Measurements from ENCODE around the gene TRAF5.
"Not testable (repeated sequence)": the region's sequence is repeated elsewhere in the genome, so short reads cannot be mapped to it uniquely, and the experiment has no call there.

Gene TRAF5

DNA sequence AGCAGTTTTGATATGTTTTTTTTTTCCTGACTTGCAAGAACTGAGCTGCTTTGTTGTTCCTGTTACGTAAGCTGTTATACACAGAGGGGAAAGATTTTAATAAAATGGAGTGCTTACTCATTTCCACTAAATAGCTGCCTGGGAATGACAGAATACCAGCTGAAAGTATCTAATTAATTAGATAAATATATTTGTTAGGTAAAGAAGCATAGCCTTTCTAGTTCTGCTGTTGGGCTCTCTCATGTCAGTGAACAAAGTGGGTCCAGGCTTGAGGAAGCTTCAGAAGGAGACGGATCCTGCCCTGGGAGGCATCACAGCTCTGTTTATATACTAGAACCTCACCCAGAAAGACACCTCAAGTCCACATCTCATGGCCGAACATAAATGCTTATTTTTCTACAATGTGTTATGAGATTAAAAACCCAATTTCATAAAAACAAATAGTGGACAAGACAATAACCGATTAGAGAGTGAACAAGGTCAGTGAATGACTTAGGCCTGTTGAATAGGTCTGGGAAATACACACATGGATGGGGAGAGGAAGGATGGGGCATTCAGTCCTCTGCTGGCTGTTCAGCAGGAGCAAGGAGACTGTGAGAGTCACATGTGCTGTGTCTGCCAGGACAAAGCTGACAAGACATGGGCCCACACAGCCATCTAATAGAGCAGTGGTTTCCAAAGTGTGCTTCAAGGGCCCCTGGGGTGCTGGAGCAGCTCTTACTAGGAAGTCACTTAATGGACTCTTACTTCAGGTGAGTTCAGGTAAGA, 20.6 kb downstream of the TRAF5 start:
- no peak for DNase-seq (ENCODE audit: low read depth, low spot score)

DNA sequence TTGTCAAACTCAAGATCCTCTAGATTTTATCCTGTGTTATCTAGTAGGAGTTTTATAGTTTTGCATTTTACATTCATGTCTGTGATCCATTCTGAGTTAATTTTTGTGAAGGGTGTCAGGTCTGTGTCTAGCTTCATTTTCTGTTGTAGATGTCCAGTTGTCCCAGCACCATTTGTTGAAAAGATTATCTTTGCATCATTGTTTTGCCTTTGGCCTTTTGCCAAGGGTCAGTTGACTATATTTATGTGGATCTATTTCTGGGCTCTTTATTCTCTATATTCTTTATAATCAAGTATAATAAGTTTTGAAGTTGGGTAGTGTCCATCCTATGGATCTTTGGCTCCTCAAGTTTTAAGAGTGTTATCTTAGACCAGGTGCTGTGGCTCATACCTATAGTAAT, 21.9 kb downstream of the TRAF5 start:
- no peak for DNase-seq (ENCODE audit: low read depth, low spot score)

DNA sequence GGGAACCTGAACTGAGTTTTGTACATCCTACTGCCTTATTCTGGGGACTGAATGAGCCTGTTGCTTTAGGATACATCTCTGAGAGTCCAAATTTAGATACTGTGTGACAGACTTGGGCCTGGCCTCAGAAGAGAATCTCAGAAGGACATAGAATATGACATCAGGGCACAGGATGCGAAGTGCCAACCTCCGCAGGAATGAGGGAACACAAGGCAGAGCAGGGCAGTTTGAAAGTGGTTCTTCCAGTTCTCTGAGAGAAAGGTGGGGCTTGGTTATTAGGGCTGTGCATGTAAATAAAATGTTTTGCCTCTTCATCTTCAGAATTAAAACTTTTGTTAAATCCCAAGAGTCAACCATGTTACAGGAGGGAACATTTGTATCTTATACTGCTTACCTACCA, 23.1 kb downstream of the TRAF5 start:
- no peak for DNase-seq (ENCODE audit: low read depth, low spot score)

DNA sequence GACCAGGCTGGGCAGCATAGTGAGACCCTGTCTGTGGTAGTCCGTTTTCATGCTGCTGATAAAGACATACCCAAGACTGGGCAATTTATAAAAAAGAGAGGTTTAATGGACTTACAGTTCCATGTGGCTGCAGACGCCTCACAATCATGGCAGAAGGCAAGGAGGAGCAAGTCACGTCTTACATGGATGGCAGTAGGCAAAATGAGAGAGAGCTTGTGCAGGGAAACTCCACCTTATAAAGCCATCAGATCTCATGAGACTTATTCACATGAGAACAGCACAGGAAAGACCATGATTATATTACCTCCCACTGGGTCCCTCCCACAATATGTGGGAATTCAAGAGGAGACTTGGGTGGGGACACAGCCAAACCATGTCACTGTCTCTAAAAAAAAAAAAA, 25.4 kb downstream of the TRAF5 start:
- not testable (repeated sequence) for DNase-seq (ENCODE audit: low read depth, low spot score)

DNA sequence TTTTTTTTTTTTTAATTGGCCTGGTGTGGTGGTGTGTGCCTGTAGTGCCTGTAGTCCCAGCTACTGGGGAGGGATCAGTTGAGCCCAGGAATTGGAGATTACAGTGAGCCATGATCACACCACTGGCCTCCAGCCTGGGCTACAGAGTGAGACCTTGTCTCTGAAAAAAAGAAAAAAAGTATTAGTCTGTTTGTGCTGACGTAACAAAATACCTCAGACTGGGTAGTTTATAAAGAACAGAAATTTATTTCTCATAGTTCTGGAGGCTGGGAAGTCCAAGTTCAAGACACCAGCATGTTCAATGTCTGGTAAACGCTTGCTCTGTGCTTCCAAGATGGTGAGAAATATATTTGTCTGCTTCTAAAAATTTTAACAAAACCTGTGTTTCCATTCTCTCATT, 25.8 kb downstream of the TRAF5 start:
- no peak for DNase-seq (ENCODE audit: low read depth, low spot score)

DNA sequence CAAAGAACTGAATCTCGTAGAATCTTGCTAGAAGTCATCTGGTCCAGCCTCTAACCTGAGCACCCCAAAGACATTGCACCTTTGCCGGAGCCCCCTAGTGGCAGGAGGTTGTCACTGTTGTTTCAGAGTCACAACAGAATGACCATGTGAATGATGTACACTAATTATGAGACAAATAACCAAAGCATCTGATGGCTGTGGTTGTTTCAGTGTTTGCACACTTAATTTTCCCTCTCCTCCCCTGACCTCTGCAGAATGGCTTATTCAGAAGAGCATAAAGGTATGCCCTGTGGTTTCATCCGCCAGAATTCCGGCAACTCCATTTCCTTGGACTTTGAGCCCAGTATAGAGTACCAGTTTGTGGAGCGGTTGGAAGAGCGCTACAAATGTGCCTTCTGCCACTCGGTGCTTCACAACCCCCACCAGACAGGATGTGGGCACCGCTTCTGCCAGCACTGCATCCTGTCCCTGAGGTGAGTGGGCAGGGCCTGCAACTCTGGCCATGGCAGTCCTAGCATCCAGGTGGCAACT, 26.4 kb downstream of the TRAF5 start:
- peak; percentile 53 for DNase-seq (ENCODE audit: low read depth, low spot score)

DNA sequence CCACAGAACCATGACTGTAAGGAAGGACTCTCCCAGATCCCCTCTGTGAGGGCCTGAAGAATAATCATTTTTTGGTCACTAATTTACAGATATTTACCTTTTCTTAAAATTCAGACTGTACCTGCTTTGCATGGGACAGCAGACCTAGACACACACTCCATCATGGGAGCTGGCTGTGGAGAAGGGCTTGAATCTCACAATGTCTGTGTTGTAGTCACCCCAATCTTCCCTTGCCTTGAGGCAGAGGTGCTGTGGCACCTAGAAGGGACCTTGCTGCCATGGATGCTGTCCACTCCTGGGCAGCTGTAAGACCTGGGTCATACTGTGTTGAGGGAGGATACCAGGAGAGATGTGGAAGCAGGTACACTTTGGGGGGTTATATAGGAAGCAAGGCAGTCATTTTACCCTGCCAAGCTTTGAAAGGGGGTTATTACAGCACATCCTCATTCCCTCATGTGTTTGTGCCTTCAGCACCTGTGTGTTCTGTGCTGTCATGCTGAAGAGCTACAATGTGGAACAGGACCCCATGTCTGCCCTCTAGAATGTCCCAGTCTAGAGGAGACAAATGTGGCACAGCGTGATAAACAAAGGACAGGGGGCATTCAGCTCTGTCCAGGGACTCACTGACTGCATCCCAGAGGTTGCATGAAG, 27.1 kb downstream of the TRAF5 start:
- DNase-seq (ENCODE audit: low read depth, low spot score), result no peak

DNA sequence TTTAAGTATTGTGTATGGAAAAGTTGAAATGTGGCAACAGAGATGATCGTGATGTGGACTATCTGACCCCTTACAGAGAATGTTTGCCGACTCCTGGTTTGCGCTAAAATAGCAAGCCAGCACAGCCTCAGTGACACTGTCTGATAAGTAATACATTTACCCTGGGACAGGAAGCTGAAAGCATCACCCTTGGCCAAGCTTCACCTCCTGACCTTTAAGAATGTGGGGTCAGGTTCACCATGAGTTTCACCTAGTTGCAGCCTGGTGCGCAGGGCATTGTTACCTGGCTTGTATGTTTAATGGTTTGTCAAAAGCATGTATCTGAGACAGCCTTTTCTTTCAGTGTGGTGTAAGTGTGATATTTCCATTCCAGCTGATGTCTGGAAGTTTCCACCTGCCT, 29.2 kb downstream of the TRAF5 start:
- DNase-seq (ENCODE audit: low read depth, low spot score), result no peak

DNA sequence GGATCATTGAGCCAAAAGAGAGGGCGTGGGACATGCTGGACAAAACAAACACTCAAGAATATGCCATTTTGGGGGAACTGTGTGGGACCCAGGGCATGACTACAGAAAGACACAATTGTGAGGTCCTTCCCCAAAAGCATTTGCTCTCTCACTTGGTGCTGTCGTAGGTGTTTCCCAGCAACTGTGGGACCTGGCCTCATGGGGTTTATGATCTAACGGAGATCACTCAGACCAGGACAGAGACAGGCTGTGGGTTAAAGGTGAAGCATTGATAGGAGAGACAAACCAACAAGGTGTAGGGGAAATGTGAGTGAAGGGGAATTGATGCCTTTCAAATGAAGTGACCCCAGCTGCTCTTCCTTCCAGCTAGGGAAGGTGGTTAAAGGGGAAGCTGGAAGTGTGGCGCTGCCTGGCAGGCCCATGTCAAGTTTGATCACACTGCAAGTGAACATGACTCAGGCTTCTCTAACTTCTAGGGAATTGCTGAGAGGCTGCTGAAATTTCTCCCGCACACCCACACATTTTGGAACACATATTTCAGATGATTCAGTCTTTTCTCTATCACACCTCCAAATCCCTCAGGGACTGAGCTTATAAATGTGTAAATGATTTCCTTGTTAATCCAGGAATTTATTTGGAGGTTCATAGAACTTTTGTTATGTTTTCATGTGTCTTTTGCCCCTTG, 30.2 kb downstream of the TRAF5 start:
- DNase-seq (ENCODE audit: low read depth, low spot score), result no peak

DNA sequence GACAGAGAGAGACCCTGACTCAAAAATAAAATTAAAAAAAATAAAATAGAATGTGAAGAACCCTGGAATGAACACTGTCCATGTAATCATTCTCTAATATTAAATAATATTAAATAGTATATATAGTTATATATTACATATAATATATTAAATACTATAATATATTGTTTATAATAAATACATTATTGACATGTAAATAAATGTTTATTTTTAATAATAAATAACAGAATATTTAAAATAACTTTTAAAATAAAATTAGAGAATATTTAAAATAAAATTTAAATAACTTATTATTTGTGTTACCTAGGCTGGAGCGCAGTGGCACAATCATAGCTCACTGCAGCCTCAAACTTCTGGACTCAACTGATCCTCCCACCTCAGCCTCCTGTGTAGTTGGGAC, 32.1 kb downstream of the TRAF5 start:
- no peak for DNase-seq (ENCODE audit: low read depth, low spot score)

DNA sequence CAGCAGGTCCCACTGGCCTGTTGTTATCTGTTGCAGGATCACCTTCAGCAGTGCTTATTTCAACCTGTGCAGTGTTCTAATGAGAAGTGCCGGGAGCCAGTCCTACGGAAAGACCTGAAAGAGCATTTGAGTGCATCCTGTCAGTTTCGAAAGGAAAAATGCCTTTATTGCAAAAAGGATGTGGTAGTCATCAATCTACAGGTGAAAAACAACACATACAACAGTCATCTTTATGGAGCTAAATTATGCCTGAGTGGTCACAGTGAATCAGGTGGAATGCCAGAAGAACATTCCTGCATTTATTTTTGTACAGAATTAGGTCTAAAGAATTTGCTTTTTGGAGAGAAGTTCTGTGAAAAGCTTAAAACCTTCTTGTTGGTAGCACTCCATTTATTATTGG, 33.2 kb downstream of the TRAF5 start:
- DNase-seq (ENCODE audit: low read depth, low spot score), result no peak

DNA sequence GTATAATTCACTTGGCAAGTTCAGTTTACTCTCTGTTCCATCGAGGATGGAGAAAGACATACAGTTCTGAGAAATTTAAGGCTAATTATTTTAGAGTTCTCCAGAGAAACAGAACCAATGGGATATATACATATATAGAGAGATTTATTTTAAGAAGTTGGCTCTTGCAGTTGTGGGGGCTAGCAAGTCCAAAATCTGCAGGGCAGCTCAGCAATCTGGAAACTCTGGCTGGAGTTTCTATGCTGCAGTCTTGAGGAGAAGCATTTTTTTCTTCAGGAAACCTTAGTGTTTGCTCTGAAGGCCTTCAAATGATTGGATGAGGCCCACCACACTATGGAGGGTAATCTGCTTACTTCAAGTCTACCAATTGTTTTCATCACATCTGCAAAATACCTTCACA, 34.6 kb downstream of the TRAF5 start:
- DNase-seq (ENCODE audit: low read depth, low spot score), result no peak

DNA sequence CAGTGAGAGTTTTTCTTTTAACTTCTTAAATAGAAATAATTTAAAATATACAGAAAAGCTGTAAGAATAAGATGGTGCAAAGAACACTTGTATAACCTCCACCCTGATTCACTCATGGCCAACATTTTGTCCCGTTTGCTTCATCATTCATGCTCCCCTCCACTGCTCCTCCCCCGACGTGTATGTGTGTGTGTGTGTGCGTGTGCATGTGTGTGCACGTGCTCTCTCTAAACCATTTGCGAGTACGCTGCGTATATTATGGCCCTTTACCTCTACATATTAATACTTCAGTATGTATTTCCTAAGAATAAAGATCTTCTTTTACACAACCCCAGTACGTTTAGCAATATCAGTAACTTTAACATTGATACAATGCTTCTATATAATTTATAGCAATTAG, 43.0 kb downstream of the TRAF5 start:
- DNase-seq (ENCODE audit: low read depth, low spot score), result no peak

DNA sequence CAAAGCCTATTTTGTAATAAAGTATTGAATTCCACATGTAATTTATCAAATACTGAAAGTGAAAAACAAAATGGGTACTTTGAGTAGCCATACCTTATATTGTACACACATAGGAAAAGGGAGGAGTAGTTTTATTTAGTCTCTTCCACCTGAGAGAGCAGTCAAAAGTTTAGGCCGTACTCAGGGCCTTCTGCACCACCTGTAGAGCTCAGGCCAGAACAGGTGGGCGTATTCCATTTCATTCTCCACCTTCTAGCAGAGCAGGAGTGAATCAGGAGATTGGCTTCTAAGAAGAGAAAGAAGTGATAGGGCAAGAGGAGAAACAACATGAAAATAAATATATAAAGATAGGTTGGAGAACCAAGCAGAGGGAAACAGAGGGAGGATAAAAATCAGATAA, 44.0 kb downstream of the TRAF5 start:
- DNase-seq (ENCODE audit: low read depth, low spot score), result no peak

DNA sequence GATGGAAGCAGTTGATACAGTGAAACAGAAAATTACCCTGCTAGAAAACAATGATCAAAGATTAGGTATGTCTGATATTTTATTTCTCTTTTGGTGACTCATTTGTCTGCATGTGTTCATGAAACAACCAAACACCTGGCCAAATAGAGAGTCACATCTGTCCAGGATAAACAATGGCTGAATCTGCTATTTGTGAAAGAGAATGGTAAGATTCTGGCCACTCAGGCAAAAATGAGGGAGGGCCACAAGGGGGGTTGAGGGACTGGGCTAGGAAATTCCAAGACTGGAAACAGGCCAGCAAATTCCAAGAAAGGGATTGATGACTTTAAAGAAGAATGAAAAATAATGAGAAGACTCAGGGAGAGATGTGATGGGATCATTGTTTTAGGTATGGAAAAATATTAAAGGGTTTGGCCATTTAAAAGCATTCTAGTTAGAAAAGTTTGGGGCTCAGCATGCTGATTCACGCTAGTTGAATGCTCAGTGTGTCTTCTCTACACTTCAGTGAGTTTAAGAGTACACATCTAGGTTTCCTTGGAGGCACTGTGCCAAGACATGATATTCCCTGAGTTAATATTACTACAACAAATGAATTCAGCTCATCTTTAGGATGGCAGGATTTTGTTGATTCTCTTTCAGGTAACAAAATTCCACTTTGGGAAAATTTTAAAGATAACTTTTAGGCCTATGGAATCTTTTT, 44.9 kb downstream of the TRAF5 start:
- no peak for DNase-seq (ENCODE audit: low read depth, low spot score)

DNA sequence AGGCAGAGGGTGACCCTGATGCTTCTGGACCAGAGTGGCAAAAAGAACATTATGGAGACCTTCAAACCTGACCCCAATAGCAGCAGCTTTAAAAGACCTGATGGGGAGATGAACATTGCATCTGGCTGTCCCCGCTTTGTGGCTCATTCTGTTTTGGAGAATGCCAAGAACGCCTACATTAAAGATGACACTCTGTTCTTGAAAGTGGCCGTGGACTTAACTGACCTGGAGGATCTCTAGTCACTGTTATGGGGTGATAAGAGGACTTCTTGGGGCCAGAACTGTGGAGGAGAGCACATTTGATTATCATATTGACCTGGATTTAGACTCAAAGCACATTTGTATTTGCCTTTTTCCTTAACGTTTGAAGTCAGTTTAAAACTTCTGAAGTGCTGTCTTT, 45.8 kb downstream of the TRAF5 start:
- no peak for DNase-seq (ENCODE audit: low read depth, low spot score)

DNA sequence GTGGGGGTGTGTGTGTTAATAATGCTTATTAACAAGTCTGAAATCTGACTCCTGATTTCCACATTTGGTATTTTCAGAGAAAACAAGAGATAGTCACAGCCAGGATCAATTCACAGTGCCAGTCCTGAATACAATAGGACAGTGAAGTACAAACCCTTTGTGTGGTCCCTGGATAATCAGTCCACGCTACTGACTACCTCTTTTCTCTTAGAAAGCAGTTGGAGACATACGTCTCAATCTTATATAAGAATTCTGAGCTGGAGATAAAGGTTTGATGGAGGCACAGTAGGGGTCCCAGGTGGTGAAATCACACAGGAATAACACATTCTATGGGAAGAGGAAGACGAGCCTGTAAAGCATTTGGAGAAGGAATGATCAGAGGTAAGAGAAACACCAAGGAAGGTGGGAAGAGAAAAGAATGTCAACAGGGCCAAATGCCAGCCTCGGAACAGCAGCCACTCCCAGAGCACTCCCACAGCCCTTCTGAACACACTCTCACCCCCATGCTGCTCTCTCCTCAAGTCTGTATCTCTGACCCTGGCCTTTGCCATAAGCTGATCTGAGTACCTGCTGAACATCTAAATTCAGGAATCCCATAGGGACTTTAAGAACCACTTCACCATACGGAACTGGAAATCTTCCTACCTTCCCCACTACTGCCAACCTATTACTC, 48.6 kb downstream of the TRAF5 start:
- DNase-seq (ENCODE audit: low read depth, low spot score), result no peak

DNA sequence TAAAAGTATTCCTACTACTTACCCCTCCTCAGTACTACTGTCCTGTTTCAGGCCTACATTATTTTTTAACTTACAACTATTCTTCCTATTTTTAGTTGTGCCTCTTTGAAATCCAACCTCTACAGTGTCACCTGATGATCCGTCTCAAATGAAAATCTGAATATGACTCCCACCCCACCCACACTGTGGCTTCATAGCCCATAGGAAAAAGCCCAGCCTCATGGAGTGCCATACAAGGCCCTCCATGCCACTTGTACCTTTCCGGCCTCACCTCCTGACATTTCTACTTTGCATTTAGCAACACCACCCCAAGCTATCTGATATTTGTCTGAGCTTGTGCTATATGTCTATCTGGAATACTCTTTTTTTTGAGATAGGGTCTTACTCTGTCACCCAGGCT, 49.3 kb downstream of the TRAF5 start:
- no peak for DNase-seq (ENCODE audit: low read depth, low spot score)

DNA sequence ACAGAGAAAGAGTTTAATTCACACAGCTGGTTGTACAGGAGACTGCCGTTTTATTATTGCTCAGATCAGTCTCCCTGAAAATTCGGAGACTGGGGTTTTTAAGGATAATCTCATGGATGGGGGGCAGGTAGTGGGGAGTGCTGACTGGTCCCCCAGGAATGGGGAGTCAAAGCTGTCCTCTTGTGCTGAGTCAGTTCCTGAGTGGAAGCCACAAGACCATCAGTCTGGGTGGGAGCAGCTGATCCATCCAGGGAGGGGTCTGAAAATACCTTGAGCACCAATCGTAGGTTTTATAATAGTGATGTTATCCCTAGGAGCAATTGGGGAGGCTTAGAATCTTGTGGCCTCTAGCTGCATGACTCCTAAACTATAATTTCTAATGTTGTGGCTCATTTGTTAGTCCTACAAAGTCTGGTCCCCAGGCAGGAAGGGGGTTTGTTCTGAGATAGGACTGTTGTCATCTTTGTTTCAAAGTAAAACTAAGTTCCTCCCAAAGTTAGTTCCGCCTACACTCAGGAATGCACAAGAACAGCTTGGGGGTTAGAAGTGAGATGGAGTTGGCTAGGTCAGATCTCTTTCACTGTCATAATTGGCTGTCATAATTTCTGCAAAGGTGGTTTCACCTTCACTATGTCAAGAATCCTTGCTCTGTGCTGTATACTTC, 50.3 kb downstream of the TRAF5 start:
- no peak for DNase-seq (ENCODE audit: low read depth, low spot score)

DNA sequence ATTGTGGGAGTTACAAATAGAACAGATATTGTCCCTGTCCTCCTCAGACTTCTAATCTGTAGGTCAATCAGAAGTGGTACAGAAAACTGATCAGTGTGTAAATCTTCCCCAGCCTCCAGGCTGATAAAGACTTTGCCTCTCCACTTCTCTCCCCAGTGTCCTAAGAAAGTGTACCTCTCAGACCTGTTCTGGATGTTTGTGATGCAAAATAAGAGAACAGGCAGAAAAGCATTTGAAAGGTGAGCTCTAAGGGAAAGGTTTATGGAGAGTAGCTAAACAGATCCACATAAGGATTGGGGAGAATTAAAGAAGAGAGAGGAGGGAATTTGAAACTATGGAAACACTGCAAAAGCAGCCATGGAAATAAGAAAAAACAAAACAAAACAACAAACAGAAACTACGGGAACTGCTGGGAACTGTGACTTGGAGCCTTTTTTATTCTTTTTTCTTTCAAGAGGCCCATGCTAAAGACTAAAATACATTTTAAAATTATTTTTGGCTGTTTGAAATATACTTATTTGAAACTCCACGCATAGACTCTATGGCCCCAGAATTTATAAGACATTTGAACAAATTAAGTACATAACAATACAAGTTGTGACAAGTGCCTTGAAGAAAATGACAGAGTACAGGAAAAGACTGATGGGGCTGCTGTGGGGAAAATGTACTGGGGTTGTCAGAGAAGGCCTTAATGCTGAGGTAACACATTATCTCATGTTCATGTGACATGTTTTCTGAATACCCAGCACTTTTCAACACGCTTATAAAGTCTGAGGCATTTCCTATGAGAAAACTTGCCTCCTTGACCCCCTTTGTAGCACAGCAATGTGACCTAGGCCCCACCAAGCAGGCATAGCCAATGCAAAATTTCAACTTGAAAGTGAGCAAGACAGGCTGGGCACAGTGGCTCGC, 51.2 kb downstream of the TRAF5 start:
- DNase-seq (ENCODE audit: low read depth, low spot score), result no peak
